Smooth muscle cell (in vitro differentiated cells): ENCODE data around the gene FBLN2. TPM values are rescaled to one million over a fixed set of nuclear protein-coding genes. Genes with fewer than 3 reads are reported as not detected.

ENCODE experiments used
- DNase-seq: peaks from one replicate; lab custom pipeline; 2025; ENCODE audit not compliant: unreplicated experiment; lab: John Stamatoyannopoulos, UW
- H2AFZ ChIP-seq: fragments of 200-600 bp; sonication (generic); 2 replicates; pipeline ENCODE4 v1.6.0; 2016; ENCODE audit warnings: antibody characterized with exemption, low read depth, mild to moderate bottlenecking
- H3F3A ChIP-seq: fragments of 200-600 bp; sonication (generic); 2 replicates; pipeline ENCODE4 v1.6.0; 2017; ENCODE audit warnings: antibody characterized with exemption, low read depth
- H3K27ac ChIP-seq: fragments of 200-600 bp; sonication (generic); 2 replicates; pipeline ENCODE4 v1.5.1; 2016; ENCODE audit warnings: low read depth, mild to moderate bottlenecking
- H3K27me3 ChIP-seq: fragments of 200-600 bp; sonication (generic); 2 replicates; pipeline ENCODE4 v1.6.1; 2016; ENCODE audit warnings: low read depth, mild to moderate bottlenecking
- H3K36me3 ChIP-seq: fragments of 200-600 bp; sonication (generic); 2 replicates; pipeline ENCODE4 v1.5.1; 2016; ENCODE audit warnings: low read depth
- H3K4me1 ChIP-seq: fragments of 200-600 bp; sonication (generic); 2 replicates; pipeline ENCODE4 v1.5.1; 2016; ENCODE audit warnings: low read depth
- H3K4me2 ChIP-seq: fragments of 200-600 bp; sonication (generic); 2 replicates; pipeline ENCODE4 v1.6.0; 2016; ENCODE audit warnings: mild to moderate bottlenecking
- H3K4me3 ChIP-seq: fragments of 200-600 bp; sonication (generic); 2 replicates; pipeline ENCODE4 v1.5.1; 2016; ENCODE audit warnings: mild to moderate bottlenecking
- H3K79me2 ChIP-seq: fragments of 200-600 bp; sonication (generic); 2 replicates; pipeline ENCODE4 v1.6.0; 2016; ENCODE audit warnings: low read depth, mild to moderate bottlenecking
- H3K9ac ChIP-seq: fragments of 200-600 bp; sonication (generic); 2 replicates; pipeline ENCODE4 v1.6.0; 2016; ENCODE audit warnings: low read depth
- H3K9me3 ChIP-seq: fragments of 200-600 bp; sonication (generic); replicated peaks from 2 replicates; pipeline ENCODE4 v1.5.1; 2016; ENCODE audit warnings: low read depth
- H4K20me1 ChIP-seq: fragments of 200-600 bp; sonication (generic); 2 replicates; pipeline ENCODE4 v1.6.0; 2016; ENCODE audit warnings: low read depth
- CTCF ChIP-seq: fragments of 200-600 bp; sonication (generic); IDR thresholded peaks from 2 replicates; pipeline ENCODE4 v1.5.1; 2017; ENCODE audit warnings: borderline replicate concordance, mild to moderate bottlenecking, antibody characterized with exemption; ENCODE audit not compliant: insufficient read depth, poor library complexity, severe bottlenecking
- WGBS: methylation state at CpG from one replicate; pipeline ENCODE4 v1.1.7; 2016; ENCODE audit warnings: low lambda C conversion rate; 5-methylcytosine and 5-hydroxymethylcytosine counted together
- polyA plus RNA-seq: library from polyadenylated mRNA; unstranded; fragments of >200 nt; fragmentation: Nextera tagmentation; extraction: Ambion mirVana; gene quantifications from 2 replicates; pipeline ENCODE4 v1.2.1, GENCODE V29; 2016
- total RNA-seq: library from RNA; depleted of rRNA; stranded (reverse); fragments of >200 nt; gene quantifications from 2 replicates; pipeline ENCODE4 v1.2.3, GENCODE V29; 2014

Gene FBLN2
- total and polyA plus RNA-seq, 2 experiments from 2014 or later: 159 to 390 TPM

- no peak overlapping the region for H3K4me2 ChIP-seq
- DNase-seq: no peak
- no peaks in the 10 kb centered on the region for H3K27me3 ChIP-seq
- no peak overlapping the region for H3K9ac ChIP-seq
- H3K36me3 ChIP-seq: no peaks in the 10 kb centered on the region
- no peaks in the 10 kb centered on the region for H3K9me3 ChIP-seq
- peaks cover 12% of the 10 kb centered on the region for H4K20me1 ChIP-seq
- no peak overlapping the region for H3K4me3 ChIP-seq
- no peak for TF ChIP-seq CTCF
- H3F3A ChIP-seq: no peaks in the 10 kb centered on the region
- no peaks in the 10 kb centered on the region for H3K4me1 ChIP-seq
- no peak overlapping the region for H3K27ac ChIP-seq
- 99% methylated on average over 9 of the region's 9 CpGs for WGBS
- no peak overlapping the region for H2AFZ ChIP-seq
- no peaks in the 10 kb centered on the region for H3K79me2 ChIP-seq
These were observed 78.8 kb downstream of the FBLN2 start for GRCh38 chr3:13627681-13628080.

GRCh38 chr3:13628432-13628831 is 79.5 kb downstream of the FBLN2 start:
- no peaks in the 10 kb centered on the region for H3K36me3 ChIP-seq
- WGBS: 97% methylated on average over 10 of the region's 10 CpGs
- H3K4me3 ChIP-seq: no peak overlapping the region
- no peak overlapping the region for H2AFZ ChIP-seq
- DNase-seq: no peak
- H3K9ac ChIP-seq: no peak overlapping the region
- H3F3A ChIP-seq: no peaks in the 10 kb centered on the region
- no peak overlapping the region for H3K27ac ChIP-seq
- H3K4me1 ChIP-seq: no peaks in the 10 kb centered on the region
- H3K9me3 ChIP-seq: no peaks in the 10 kb centered on the region
- H3K79me2 ChIP-seq: no peaks in the 10 kb centered on the region
- H4K20me1 ChIP-seq: peaks cover 12% of the 10 kb centered on the region
- no peaks in the 10 kb centered on the region for H3K27me3 ChIP-seq
- H3K4me2 ChIP-seq: no peak overlapping the region
- TF ChIP-seq CTCF: no peak

GRCh38 chr3:13628841-13629551 is 80.1 kb downstream of the FBLN2 start:
- no peaks in the 10 kb centered on the region for H3K36me3 ChIP-seq
- DNase-seq: no peak
- no peak for TF ChIP-seq CTCF
- H3K27me3 ChIP-seq: no peaks in the 10 kb centered on the region
- H3K9ac ChIP-seq: no peak overlapping the region
- H3K27ac ChIP-seq: no peak overlapping the region
- no peak overlapping the region for H3K4me3 ChIP-seq
- 96% methylated on average over 27 of the region's 27 CpGs for WGBS
- H3K79me2 ChIP-seq: no peaks in the 10 kb centered on the region
- no peaks in the 10 kb centered on the region for H3K9me3 ChIP-seq
- no peak overlapping the region for H2AFZ ChIP-seq
- no peaks in the 10 kb centered on the region for H3F3A ChIP-seq
- H3K4me1 ChIP-seq: no peaks in the 10 kb centered on the region
- H4K20me1 ChIP-seq: peaks cover 12% of the 10 kb centered on the region
- H3K4me2 ChIP-seq: no peak overlapping the region

DNA sequence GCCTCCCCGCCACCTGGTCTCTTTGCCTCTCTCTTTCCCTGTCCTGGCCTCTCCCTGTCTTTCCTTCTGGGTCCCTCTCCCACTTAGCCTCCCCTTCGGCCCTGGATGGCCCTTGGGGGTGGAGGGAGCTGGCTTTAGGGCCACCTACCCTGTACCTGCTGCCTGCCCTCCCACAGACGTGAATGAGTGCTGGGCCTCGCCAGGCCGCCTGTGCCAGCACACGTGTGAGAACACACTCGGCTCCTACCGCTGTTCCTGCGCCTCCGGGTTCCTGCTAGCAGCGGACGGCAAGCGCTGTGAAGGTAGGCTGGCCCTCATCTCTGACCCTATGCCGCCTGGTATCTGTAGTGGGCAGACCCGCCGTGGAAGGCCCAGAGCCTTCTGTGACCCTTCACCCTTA is 80.7 kb downstream of the FBLN2 start:
- Histone ChIP-seq H3K27me3 (no peaks in the 10 kb centered on the region), H4K20me1 (peaks cover 9% of the 10 kb centered on the region), H3K27ac (no peak overlapping the region), H3F3A (no peaks in the 10 kb centered on the region), H3K4me1 (no peaks in the 10 kb centered on the region), H3K9me3 (no peaks in the 10 kb centered on the region), H3K4me2 (no peak overlapping the region), H3K36me3 (no peaks in the 10 kb centered on the region), H2AFZ (no peak overlapping the region), H3K79me2 (no peaks in the 10 kb centered on the region), H3K9ac (no peak overlapping the region), H3K4me3 (no peak overlapping the region)
- WGBS: 91% methylated on average over 11 of the region's 16 CpGs
- no peak for DNase-seq
- TF ChIP-seq CTCF: no peak
